Lower leg skin (tissue), 4 donors: ENCODE results near the gene AFF1. TPM values are rescaled to one million over a fixed set of nuclear protein-coding genes. Genes with fewer than 3 reads are reported as not detected.
"Not testable (repeated sequence)": the region's sequence is repeated elsewhere in the genome, so short reads cannot be mapped to it uniquely, and the experiment has no call there.

Experiments used
- DNase-seq, 2 donors: peaks; one replicate each; pipeline ENCODE4 v3.0.0-alpha.2; 2019; ENCODE audit warnings: low spot score in 2 of 2
- H3K4me3 ChIP-seq: fragments of 200-600 bp; sonication (generic); 2 replicates; pipeline ENCODE4 v1.5.1; 2017; ENCODE audit warnings: mild to moderate bottlenecking, low read depth; ENCODE audit not compliant: poor library complexity, severe bottlenecking
- CTCF ChIP-seq, 3 donors: fragments of 450-650 bp; IDR thresholded peaks; one replicate each; pipeline ENCODE4 v1.5.1; 2016; ENCODE audit warnings: antibody characterized with exemption in 3 of 3, mild to moderate bottlenecking in 3 of 3, moderate library complexity in 2 of 3
- POLR2A ChIP-seq, 2 donors: fragments of 450-650 bp; IDR thresholded peaks; one replicate each; pipeline ENCODE4 v1.6.1; 2016 to 2017; ENCODE audit warnings: antibody characterized with exemption in 2 of 2, mild to moderate bottlenecking in 1 of 2, moderate library complexity in 1 of 2
- WGBS, 2 donors: methylation state at CpG; one replicate each; pipeline ENCODE4 v1.1.5; 2018; 5-methylcytosine and 5-hydroxymethylcytosine counted together
- intact Hi-C: fragments of 100-400 bp; cut with DNase I; formaldehyde crosslinking; loops from one replicate; pipeline ENCODE4 v1.15.0; 2023; ENCODE audit warnings: low total_unique reads
- total RNA-seq, 4 donors: library from RNA; depleted of rRNA; stranded (reverse); fragments of >200 nt; gene quantifications; one replicate each; pipeline ENCODE4 v1.1.0, GENCODE V29; 2016

The AFF1 gene
- total RNA-seq, 4 donors from 2014 or later = 58.1 to 107 (median 71.2) TPM

GRCh38 chr4:87035881-87036509 lies 101.2 kb downstream of the AFF1 start:
- 71 to 73% methylated on average over 3 of the region's 3 CpGs for WGBS, 2 donors
- TF ChIP-seq CTCF (IDR thresholded peaks at IDR 0.05) (no peak), POLR2A (IDR thresholded peaks at IDR 0.05) (no peak)
- no peak overlapping the region for H3K4me3 ChIP-seq
- DNase-seq = no peak
- intact Hi-C loops = no loop called here

- no peak overlapping the region for H3K4me3 ChIP-seq
- intact Hi-C loops = no loop called here
- TF ChIP-seq CTCF (IDR thresholded peaks at IDR 0.05) = no peak
- 37 to 49% methylated on average over 4 of the region's 4 CpGs for WGBS, 2 donors
- DNase-seq = no peak
Measured at GRCh38 chr4:87036713-87037112, 101.9 kb downstream of the AFF1 start.

- H3K4me3 ChIP-seq, intact Hi-C loops, DNase-seq: not testable (repeated sequence)
- 55 to 62% methylated on average over 7 of the region's 7 CpGs for whole genome bisulfite sequencing, 2 donors
Measured at GRCh38 chr4:87037171-87037570, 102.4 kb downstream of the AFF1 start.

GRCh38 chr4:87037671-87038334 lies 103.0 kb downstream of the AFF1 start:
- DNase-seq = no peak
- no peak for TF ChIP-seq CTCF (IDR thresholded peaks at IDR 0.05)
- no peak for TF ChIP-seq POLR2A (IDR thresholded peaks at IDR 0.05)
- WGBS, 2 donors = 31 to 41% methylated on average over 5 of the region's 5 CpGs
- intact Hi-C loops = no loop called here
- H3K4me3 ChIP-seq = no peak overlapping the region

GRCh38 chr4:87038837-87039615 lies 104.2 kb downstream of the AFF1 start:
- intact Hi-C loops = no loop called here
- 26% methylated on average over 8 of the region's 8 CpGs for WGBS, 2 donors
- DNase-seq = peak in 1 of 2 donors; percentile 88
- no peak overlapping the region for H3K4me3 ChIP-seq
- no peak for TF ChIP-seq CTCF (IDR thresholded peaks at IDR 0.05)
- TF ChIP-seq POLR2A (IDR thresholded peaks at IDR 0.05) = no peak

- TF ChIP-seq POLR2A (IDR thresholded peaks at IDR 0.05) (no peak), CTCF (IDR thresholded peaks at IDR 0.05) (no peak)
- intact Hi-C loops = no loop called here
- DNase-seq = peak in 1 of 2 donors; percentile 54
- no peak overlapping the region for H3K4me3 ChIP-seq
- WGBS, 2 donors = 86 to 88% methylated on average over 3 of the region's 3 CpGs
Measured at GRCh38 chr4:87041141-87041540, 106.3 kb downstream of the AFF1 start.
